Urothelium cell line (cell line): ENCODE measurements around the gene EPHA2.

Source experiments
- DNase-seq: peaks from one replicate; pipeline ENCODE4 v3.0.0; 2011; ENCODE audit warnings: low spot score, mixed read lengths
- FAIRE-seq: peaks from 2 replicates; lab custom pipeline; 2011; peaks lifted over from hg19 to GRCh38; lab: Jason Lieb, UNC

EPHA2 gene

DNA sequence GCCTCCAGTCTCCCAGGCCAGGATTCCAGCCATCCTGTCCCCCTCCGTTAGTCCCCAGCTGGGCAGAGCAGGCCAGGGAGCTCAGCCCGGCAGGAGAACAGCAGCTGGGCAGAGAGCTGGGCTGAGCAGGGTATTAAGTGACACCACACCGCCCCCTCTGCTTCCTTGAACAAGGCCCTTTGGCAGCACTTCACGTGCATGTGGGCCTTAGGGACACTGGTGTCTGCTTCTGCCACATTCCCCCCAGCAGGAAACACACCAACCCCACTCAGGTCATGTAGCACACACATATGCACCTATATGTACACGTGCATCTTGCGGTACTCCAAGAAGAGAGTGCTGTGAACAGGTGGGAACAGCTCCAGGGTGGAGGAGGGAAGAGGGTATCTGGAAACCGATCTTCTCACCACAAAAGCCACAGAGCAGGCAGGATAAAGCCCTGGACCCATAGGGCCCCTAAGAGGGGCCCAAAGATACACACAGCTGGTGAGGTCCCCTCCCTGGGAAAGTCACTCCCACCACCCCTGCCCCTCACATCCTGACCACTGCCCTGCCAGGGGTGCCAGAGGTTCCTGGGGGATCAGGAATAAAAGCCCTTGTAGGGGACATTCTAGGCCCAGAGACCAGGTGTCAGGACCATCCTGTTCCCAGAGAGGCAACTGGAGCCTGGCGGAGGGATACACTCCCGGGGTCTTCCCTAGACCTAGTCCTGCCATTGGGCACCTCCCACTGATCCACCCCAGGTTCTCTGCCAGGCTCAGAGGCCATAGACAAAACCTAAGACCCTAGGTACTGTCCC, 4.5 kb downstream of the EPHA2 start:
- no peak for FAIRE-seq

DNA sequence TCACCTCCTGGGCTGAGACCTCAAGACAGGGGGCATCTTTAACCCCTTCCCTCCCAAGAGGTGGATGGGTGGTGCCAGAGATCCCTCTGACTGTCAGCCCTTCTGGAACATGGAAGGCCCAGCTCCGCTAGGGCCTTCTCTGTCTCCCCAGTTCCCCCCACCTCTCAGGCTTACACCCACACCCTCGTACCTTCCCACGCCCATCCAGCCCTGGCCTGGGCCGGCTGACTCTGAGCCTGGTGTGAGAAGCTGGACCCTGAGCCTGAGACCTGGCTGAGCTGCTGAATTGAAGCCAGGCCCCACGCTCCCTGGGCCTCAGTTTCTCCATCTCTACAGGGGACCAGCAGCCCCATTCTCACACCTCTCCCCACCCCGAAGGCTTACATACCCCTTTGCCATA, 5.4 kb downstream of the EPHA2 start:
- DNase-seq (no peak), FAIRE-seq (no peak)

More for the DNA sequence above, 4.5 kb downstream of the EPHA2 start:
- DNase-seq, result peak; percentile 42

DNA sequence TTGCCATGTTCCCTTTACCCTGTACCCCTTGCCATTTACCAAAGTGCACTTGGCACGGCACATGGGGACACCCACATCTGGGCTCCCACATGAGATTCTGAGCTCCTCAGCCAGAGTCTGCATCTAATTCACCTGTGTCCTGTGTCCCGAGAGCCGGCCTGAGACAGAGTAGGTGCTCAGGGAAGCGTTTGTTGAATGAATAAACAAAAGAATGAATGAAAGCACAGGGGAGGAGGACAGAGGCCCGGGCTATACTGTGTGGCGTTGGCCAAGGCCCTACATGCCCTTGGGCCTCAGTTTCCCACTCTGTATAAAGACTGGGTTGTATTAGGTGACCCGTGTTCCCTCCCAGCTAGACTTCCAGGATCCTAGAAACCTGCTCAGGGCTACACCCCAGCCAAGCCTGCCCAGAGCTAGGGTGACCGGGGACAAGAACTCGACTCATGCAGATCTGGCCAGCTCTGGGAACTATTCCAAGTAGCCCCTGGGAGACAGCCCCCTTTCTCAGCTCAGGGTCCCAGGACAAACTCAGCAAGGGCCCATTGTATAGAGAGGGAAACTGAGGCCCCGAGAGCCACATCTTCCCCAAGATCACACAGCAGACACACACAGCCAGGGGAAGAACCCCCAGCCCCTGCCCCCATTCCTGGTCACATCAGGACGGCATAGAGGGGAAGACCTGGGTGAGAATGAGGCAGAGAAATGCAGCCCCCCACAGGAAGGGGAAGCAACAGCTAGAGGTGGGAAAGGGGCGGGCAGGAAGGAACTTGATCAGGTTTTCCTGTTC, 6.0 kb downstream of the EPHA2 start:
- FAIRE-seq (no peak), DNase-seq (no peak)

DNA sequence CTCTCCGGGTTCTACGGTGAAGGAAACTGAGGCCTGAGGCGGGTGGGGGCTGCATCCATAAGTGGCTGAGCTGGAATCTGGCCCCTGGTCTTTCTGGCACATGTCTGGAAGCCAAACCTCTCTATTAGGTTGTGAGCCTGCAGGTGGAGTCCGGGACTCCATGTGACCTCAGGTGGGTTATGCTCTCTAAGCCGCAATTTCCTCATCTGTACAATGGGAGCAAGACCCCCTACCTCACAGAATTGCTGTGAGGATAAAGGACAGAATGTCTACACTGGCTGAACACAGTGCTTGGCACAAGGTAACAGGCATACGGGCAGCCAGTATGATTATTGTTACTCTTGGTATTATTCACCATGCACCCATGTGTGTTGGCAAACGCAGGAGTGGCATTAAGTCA, 6.7 kb downstream of the EPHA2 start:
- FAIRE-seq (no peak), DNase-seq (no peak)

DNA sequence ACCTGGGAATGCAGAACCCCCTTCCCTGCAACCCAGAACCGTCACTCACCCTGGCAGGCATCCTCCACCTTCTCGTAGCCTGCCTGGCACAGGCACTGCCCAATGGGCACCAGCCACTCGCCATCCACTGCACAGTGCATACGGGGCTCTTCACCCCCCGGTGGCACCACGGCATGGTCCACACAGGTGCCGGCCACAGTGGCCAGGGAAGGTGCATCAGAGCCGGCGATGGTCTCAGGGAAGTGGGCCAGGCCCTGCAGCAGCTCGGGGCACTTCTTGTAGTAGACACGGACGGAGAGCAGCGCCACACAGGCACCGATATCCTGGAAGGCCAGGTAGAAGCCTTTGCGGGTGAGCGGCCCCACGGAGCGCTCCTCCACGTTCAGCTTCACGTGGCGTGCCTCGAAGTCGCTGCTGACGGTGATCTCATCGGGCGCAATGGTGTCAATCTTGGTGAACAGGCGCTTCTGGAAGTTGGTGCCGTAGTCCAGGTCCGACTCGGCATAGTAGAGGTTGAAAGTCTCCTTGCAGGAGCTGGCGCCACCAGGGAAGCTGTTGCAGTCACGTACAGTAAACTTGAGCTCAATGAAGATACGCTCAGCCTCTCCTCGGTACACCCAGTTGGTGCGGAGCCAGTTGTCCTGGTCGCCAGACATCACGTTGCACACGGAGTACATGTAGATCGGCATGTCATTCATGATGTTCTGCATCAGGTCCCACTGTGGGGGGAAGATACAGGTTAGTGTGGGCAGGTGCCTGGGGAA, 7.4 kb downstream of the EPHA2 start:
- FAIRE-seq (no peak), DNase-seq (no peak)

DNA sequence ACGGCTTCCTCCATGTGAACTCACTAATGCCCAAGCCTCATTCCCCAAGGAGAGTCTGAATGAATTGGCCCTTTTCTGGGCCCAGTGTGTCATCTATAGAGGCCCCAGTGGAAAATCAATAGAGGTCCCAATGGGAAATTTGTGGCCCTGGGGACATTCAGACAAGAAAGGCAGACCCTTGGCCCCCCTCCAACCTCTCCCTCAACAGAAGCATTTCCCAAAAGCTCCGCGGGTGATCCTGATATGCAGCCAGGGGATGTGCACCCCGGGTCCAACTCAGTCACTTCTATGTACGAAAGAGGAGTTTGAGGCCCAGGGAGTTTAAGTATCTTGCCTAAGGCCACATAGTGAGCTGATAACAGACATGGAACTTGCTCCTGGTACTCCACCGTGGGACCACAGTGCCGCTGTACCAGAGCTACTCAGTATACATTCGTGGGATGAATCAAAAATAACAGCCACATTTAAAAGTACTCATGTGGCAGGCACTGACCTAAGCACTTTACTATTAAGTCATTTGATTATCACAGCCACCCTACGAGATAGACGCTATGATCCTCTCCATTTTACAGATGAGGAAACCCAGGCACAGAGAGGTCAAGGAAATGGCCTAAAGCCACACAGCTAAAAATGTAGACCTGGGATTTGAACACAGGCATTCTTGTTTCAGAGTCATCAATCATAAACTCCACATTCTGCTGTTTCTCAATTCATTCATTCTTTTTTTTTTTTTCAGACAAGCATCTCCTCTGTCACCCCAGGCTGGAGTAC, 8.5 kb downstream of the EPHA2 start:
- DNase-seq (no peak), FAIRE-seq (no peak)

DNA sequence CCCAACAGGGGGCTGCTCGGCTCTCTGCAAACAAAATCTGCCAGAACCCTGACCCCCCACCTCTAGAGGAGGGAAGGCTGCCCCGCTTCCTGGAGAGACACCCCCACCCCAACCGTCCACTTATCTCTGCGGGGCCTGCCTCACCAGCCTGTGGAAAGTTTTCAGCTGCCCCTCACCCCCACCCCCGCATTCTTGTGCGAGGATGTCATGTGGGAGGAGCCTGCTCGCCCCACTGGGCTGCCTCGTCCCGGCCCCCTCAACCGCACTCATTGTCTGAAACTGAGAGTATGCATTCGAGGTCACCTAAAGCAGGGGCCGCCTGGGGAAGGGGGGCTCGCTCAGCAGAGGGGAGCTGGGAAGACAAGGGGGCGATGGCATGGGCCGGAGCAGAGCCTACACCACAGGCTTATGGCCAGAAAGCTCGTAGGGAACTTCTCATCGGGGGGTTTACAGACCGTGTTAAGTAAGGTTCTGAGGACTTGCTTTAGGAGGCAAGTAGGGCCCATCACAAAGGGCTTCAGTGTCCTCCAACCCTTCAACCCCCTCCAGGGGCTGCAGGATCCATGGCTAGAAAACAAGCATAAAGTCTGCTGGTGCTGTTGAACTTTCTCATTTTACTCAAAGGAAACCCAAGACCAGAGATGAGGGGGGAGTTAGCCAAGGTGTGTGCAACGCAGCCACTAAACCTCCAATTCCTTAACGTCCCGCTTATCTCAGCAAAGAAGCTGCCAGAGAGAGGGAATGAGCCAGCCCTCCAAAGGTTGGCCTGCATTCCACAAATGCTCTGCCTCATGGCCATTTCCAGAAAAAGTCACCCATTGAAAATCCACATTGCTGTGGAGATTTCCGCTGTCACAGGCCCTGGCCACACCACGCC, 9.4 kb downstream of the EPHA2 start:
- FAIRE-seq (no peak), DNase-seq (peak; percentile 93)

DNA sequence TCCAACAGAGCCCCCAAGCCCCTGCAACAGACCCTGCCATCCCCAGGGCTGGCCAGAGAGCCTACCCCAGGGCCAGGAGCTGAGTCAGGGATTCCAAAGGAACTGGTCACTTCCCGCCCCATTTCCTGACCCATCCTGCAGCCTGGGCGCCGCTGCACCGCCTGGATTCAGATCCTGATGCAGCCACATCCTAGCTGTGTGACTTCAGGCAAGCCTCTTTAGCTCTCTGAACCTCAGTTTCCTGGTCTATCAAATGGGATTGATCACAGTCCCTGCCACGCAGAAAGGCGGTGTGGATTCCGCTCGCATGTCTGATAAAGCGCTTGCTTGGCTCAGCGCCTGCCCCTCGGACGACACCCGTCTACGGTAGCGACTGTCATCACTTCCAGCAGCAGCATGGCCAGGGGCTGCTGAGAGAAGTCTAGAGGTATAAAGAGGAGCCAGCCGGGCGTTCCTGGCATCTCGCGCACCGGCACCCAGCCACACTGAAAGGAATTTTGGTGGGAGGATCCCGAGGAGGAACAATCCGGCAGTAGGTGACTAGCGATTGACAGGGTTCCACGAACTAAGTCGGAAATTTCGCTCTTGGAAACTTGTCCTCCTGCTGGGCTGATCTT, 10.1 kb downstream of the EPHA2 start:
- FAIRE-seq, result no peak
- DNase-seq, result peak; percentile 75

DNA sequence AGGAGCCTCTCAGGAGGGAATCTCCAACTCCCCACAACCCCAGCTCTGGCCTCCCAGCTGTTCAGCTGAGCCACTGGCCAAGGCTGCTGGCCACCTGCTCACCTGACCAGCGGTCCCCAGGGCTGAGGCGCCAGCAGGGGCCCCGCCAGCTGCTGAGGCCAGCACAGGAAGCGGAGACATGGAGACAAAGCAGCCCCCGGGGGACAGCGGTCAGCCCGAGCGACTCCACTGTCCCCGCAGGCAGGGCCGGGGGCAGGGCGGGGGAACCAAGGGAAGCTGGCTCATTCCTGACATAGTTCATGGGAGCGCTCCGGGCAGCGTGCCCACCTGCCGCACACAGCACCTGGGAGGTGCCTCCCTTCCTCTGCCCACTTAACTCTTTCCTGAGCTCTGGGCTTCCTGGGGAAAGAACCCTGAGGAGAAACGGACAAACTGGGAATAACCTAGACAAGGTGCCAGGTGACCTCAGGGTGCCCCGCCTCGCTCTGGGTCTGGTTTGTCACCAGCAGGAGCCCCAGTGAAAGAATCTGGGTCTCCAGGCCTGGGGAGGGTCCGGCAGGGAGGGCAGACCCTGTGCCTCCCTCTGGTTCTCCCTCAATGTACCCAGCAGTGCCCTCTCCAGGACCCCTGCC, 10.7 kb downstream of the EPHA2 start:
- DNase-seq, result peak; percentile 80
- no peak for FAIRE-seq

DNA sequence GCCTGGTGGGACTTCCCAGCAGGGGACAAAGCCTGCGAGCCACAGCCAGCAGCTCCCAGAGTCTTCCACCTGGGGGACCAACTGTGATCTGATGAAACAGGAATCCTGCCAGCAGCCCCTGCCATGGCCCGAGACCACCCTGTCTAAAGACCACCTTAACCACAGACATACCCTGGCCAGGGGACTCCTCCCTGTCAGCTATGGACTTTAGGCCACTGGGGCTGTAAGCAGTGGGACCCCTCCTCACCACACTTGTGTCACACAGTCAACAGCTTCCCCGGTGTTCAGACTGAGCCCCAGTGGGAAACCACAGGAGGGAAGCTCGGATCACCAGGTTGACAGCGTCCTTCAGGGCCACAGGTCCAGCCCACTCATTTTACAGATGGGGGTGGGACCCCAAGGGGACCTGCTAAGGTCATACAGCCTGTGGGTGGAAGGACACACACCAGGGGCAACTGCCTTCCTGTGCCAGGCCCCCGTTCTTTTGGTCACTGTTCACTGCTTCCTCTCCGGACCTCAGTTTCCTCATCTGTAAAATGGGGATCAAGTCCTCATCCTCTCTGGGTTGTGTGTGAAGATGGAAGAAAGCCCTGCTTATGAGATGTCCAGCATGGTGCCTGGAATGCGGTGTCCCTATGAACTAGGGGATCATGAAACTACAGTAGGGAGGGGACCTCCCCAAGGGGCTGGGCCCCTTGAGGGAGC, 11.4 kb downstream of the EPHA2 start:
- FAIRE-seq, result no peak
- DNase-seq, result no peak

DNA sequence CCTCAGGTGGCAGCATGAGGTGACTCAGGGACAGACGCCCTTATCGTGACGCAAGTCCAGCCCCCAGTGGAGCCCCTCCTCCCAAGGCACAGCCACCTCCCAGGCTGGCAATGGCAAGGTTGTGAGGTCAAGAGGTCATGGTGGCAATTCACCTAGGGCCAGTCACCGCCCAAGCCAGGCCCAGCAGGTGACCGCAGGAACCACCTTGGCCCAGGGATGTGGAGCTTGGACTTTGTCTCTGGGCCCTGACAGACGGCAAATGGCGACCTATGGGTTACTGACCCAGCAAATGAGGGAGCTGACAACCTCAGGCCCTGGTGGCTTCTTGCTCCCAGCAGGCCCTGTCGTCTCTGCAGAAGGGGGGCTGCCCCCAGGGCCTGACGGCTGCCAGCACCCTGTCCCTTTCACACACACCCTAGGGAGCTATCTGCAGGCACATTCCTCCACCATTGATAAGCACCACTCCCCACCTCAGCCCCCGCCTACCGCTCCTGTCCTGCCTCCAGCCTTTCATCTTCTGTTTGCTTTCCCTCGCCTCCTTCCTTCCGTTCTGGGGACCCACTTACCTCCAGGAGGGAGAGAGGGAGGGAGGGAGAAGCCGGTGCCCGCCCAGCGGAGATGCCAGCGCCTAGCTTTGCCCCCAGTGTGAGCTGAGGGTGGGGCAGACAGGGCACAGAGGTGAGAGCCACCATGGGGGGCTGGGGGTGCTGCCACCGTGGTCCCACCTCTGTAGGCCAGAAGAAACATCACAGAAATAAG, 12.1 kb downstream of the EPHA2 start:
- FAIRE-seq (no peak), DNase-seq (peak; percentile 85)

DNA sequence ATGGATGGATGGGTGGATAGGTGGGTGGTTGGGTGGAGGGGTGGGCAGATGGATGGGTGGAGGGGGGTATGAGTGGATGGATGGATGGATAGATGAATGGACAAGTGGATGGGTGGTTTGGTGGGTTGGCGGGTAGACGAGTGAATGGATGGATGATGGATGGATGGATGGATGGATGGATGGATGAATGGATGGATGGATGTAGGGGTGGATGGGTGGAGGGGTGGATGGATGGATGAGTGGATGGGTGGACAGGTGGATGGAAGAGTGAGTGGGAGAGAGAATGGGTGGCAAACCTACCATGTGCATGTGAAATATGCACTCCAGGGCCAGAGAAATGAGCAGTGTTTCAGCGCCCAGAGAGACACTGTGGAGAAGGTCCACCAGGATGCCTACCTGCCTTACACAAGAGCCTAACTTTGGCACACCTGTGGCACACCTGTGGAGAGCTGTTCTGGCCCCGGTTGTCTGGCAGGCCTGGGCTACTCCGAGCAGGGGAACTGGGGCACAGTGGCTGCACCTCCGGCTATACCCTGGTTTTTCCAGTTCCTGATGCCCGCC, 12.8 kb downstream of the EPHA2 start:
- no peak for FAIRE-seq
- no peak for DNase-seq

DNA sequence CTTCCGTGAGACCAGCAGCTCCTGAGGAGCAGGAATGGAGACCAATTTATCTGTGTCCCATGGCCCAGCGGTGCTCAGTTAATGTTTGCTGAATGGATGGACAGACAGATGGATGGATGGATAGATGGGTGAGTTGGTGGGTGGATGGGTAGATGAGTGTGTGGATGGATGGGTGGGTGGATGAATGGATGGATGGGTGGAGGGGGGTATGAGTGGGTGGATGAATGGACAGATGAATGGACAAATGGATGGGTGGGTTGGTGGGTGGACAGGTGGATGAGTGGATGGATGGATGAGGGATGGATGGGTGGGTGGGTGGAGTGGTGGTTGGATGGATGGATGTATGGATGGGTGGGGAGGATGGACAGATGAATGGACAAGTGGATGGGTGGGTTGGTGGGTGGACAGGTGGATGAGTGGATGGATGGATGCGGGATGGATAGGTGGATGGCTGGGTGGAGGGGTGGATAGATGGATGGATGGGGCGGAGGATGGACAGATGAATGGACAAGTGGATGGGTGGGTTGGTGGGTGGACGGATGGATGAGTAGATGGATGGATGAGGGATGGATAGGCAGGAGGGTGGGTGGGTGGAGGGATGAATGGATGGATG, 13.4 kb downstream of the EPHA2 start:
- no peak for DNase-seq
- peak; percentile 23 for FAIRE-seq

DNA sequence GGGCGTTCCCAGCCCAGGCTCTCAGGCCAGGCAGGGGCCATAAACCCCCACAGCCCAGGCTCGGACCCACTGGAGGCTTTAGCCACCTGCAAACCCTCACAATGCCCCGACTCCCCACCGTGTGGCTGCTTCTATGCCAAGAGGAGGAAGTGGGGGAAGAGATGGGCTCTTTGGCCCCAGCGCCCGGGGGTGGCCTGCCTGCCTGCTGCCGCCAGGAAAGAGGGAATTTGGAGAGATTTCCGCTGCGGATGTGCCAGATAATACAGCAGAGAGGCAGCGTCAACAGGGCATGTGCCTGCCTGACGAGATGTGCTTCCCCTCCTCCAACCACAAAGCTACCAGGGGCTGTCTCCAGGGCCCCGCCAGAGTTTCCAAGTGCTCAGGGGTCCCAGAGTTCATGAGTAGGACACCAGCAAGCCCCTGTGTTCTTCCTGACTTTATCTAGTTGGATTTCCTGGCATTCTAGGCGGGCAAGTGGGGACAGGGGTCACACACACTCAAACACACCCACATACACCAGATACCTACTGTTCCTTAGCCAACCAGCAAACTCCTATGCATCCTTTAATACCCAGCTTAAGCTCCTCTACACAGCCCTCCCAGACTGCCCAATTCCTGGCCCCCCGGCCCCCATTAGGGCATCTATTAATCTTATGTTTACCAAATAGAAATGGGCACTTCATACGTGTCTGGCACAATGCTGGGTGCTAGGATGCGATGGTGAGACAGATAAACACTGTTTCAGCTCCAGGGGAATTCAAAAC, 14.1 kb downstream of the EPHA2 start:
- FAIRE-seq (no peak), DNase-seq (no peak)

DNA sequence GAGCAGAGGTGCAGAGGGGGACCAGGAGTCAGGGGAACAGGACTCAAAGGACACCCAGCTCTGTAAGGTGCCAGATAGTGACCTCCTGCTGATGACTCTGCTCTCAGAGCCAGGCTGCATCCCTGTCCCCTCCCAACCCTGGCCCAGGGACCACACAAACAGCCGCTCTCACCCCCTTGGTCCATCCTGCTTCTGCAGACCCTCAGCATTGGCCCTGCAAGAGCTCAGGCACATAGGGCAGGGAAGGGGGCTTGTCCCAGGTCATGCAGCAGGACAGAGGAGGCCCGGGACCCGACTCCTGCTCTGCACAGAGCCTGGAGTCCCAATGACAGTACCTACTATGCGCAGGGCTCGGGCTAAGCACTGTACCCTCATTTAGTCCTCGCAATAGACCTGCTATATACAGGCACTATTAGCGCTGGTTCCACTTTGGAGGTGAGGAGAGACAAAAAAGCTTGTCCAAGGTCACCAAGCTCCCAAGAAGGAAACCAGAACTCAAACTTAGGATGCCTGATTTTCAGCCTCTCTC, 15.7 kb downstream of the EPHA2 start:
- DNase-seq, result no peak
- no peak for FAIRE-seq

DNA sequence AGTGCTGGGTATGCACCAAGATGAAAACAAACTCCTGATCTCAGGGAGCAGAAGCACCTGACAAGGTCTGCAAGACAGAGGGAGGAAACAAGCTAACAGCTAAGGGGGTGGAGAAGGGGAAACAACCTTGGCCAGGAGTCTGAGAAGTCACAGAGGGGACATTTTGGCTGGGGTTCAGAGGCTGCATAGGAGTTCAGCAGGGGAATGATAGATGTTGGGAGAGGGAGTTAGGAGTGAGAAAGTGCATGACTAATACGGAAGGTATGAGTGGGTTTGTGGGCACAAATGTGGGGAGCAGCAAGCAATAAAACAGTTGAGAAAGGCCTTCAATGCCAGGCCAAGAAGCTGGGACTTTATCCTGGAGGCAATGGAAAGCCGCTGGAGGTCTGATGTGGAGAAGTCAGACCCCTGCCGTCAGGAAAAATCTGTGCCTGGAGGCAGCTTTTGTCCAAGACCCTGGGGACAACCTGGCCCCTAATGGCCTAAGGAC, 16.4 kb downstream of the EPHA2 start:
- DNase-seq (peak; percentile 80), FAIRE-seq (peak; percentile 66)
